CD4-positive, alpha-beta T cell treated with Interleukin-21 for 1 hour (primary cell): ENCODE data around the gene PSME1.
A peak's percentile ranks its signal among the peaks of the same experiment; 100 is the strongest.

Experiments used
- DNase-seq: peaks from one replicate; pipeline ENCODE4 v3.0.0-alpha.2; 2020

Gene PSME1

DNA sequence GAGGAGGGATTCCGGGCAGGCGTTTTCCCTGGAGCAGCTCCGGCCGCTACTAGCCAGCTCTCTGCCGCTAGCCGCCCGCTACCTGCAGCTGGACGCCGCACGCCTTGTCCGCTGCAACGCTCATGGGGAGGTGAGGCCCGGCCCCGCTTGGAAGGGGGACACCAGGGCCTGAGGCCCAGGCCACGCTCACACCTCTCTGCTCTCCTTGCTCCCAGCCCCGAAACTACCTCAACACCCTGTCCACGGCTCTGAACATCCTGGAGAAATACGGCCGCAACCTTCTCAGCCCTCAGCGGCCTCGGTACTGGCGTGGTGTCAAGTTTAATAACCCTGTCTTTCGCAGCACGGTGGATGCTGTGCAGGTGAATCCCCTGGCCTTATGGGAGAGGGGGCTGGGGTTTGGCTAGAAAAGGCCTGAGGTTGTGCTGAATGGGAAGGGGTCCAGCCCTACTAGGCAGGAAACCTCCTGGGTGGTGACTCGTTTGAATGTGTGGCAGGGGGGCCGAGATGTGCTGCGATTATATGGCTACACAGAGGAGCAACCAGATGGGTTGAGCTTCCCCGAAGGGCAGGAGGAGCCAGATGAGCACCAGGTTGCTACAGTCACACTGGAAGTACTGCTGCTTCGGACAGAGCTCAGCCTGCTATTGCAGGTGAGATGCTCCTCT, 11.9 kb downstream of the PSME1 start:
- DNase-seq, result no peak

DNA sequence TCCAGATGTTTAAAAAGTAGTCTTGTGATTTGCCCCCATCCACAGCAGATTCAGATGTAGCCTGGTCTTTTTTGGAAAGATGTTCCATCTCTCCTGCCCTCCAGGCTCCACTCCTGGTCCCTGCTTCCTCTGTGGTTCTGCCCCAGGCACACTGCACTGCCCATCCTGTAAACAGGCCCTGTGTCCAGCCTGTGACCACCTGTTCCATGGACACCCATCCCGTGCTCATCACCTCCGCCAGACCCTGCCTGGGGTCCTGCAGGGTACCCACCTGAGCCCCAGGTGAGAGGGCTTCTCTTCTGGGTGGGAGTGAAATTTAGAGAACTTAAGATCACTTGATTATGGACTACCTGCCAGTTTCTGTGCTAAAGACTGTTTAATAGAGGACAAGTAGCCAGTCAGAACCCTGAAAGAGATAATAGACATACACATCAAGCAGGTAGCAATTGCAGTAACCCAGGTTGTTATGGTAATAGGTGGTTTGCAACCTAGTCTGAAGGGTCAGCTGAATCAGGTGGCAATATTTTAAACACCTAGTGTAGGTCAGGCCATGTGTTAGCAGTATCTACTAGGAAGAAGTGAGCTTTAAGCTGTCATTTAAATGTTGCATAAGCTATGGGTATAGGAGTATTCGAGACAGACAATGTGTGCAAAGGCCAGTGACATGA, 13.4 kb downstream of the PSME1 start:
- no peak for DNase-seq

DNA sequence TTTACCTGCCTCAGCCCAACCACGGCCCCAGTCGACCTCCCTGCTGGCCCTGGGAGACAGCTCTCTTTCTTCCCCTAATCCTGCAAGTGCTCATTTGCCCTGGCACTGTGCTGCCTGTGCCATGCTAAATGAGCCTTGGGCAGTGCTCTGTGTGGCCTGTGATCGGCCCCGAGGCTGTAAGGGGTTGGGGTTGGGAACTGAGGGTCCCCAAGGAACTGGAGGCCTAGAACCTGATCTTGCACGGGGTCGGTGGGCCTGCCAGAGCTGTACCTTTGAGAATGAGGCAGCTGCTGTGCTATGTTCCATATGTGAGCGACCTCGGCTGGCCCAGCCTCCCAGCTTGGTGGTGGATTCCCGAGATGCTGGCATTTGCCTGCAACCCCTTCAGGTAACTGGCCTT, 14.1 kb downstream of the PSME1 start:
- no peak for DNase-seq

- no peak for DNase-seq
Observed at GRCh38 chr14:24150567-24150966, 14.6 kb downstream of the PSME1 start.

DNA sequence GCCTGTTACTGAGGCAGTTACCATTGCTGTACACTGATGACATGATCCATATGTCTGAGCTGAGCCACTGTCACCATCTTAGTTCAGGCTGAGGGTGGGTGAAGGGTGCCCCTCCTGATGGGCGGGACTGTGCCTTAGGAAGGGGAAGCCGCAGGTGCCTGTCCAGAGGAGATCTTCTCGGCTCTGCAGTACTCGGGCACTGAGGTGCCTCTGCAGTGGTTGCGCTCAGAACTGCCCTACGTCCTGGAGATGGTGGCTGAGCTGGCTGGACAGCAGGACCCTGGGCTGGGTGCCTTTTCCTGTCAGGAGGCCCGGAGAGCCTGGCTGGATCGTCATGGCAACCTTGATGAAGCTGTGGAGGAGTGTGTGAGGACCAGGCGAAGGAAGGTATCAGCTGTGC, 15.0 kb downstream of the PSME1 start:
- DNase-seq, result no peak

DNA sequence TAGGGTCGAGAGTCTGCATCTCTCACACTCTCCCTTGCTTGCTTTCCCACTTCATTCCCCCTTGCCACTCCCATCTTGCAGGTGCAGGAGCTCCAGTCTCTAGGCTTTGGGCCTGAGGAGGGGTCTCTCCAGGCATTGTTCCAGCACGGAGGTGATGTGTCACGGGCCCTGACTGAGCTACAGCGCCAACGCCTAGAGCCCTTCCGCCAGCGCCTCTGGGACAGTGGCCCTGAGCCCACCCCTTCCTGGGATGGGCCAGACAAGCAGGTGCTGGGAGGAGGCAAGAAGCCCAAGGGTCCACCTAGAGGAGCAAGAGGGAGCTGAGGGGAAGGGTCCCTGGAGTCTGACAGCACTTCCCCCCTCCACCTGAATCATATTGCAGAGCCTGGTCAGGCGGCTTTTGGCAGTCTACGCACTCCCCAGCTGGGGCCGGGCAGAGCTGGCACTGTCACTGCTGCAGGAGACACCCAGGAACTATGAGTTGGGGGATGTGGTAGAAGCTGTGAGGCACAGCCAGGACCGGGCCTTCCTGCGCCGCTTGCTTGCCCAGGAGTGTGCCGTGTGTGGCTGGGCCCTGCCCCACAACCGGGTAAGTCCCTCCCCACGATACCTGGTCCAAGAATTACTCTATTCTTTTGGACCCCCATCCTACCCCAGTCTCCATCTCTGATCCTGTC, 15.5 kb downstream of the PSME1 start:
- no peak for DNase-seq

GRCh38 chr14:24155100-24155499, 19.1 kb downstream of the PSME1 start:
- DNase-seq, result no peak

DNA sequence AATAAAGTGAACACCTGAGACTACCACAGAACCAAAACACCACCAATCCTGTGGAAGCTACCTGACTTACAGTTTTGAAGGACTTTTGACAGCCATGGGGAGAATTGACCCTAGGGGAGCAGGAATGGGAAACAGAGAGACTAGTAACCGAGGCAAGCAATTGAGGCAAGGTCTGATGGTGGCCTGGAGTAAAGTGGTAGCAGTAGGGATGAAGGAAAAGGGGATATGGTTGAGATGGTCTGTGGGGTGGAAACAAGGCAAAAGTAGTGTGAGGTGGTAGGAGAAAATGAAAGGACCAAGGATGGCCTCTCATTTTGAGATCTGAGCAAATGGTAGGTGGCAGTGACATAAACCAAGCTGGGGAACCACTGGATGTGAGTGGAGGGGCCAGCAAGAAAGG, 20.8 kb downstream of the PSME1 start:
- no peak for DNase-seq

DNA sequence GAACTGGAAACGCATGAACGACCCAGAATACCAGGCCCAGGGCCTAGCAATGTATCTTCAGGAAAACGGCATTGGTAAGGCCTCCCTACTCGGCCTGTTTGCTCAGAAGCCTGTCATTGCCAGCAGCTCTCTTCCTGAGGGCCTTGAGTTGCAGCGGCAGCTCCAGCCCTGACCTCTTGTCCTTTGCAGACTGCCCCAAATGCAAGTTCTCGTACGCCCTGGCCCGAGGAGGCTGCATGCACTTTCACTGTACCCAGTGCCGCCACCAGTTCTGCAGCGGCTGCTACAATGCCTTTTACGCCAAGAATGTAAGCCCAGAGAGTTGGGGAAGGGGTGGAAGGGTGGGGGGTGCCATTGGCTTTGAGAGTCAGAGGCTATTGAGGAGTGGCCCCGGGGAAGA, 21.3 kb downstream of the PSME1 start:
- no peak for DNase-seq

GRCh38 chr14:24159777-24160498, 23.9 kb downstream of the PSME1 start:
- no peak for DNase-seq

DNA sequence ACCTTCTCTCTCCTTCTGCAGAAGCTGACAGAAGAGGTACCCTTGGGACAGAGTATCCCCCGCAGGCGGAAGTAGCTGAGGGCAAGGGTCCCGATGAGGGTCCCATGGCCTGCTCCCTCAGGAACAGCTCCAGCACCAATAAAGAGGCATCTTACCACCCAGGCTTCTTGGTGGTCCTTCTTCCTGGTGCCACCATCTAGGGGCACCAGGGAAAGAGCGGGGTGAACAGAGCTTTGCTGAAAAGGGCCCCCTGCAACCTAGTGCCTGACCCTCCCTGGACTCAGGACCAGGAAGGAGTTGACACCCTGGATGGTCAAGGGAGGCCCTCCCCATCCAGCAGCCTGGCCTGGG, 24.5 kb downstream of the PSME1 start:
- no peak for DNase-seq

- peak; percentile 99 for DNase-seq
Observed at GRCh38 chr14:24160850-24161804, 25.1 kb downstream of the PSME1 start, which contains the start of gene IRF9. Gene IRF9 (plus strand): TSS chr14:24161265. CDS start chr14:24162145, 880 bp downstream.

DNA sequence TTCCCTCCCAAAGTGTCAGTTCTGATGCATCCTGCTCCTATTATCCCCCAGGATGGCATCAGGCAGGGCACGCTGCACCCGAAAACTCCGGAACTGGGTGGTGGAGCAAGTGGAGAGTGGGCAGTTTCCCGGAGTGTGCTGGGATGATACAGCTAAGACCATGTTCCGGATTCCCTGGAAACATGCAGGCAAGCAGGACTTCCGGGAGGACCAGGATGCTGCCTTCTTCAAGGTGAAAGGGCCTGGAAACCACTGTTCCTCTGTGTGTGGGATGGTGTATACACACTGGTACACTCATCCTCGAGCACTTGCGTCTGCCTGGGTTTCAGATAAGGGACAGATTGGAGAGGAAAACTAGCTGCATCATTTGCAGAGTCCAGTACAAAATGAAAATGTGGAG, 26.1 kb downstream of the PSME1 start:
- DNase-seq, result no peak

DNA sequence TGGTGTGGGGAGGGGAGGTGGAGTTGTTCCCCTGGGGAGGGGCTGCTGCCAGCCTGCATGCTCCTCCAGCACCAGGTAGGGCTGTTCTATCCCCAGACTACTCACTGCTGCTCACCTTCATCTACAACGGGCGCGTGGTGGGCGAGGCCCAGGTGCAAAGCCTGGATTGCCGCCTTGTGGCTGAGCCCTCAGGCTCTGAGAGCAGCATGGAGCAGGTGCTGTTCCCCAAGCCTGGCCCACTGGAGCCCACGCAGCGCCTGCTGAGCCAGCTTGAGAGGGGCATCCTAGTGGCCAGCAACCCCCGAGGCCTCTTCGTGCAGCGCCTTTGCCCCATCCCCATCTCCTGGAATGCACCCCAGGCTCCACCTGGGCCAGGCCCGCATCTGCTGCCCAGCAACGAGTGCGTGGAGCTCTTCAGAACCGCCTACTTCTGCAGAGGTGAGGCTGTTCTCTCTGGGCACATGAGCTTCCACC, 28.6 kb downstream of the PSME1 start:
- DNase-seq, result no peak

GRCh38 chr14:24165785-24166184, 29.8 kb downstream of the PSME1 start:
- no peak for DNase-seq

GRCh38 chr14:24167469-24168114, 31.6 kb downstream of the PSME1 start:
- no peak for DNase-seq

DNA sequence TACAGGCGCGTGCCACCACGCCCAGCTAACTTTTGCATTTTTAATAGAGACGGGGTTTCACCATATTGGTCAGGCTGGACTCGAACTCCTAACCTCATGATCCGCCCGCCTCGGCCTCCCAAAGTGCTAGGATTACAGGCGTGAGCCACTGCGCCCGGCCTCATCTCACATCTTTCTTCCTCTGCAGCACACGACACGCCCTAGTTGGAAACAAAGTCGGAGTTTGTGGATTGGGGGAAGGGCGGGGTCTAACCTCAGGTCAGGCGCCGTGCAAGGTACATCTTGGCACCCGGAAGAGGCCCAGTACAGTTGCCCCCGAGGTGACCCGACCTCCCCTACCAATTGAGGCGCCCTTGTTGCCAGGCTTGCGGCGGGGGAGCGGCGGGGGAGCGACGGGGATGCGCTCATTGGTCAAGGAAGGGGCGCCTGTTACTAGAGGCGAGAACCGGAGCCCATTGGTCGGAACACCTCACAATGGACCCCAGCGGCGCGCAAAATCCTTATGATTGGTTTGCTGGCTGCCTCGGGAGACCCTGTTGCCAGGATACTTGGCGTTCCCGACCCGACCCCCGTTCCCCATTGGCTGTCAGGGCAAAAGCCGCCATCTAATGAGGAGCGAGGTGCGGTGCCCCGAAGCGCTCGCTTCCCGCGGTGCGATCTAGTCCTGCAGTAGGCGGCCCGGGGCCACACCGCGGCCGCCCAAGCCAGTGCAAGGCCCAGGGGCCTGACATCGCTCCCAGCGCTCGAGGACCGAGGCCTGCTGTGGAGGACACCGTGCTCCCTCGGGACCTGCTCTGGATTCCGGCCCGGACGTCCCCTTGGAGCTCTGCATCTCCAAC, 35.6 kb downstream of the PSME1 start, which contains the start of gene REC8:
REC8 (plus strand) TSS at position 659 of the 839 bp plus-strand sequence. CDS start 473 bp downstream, outside the sequence.
- DNase-seq, result peak; percentile 74

DNA sequence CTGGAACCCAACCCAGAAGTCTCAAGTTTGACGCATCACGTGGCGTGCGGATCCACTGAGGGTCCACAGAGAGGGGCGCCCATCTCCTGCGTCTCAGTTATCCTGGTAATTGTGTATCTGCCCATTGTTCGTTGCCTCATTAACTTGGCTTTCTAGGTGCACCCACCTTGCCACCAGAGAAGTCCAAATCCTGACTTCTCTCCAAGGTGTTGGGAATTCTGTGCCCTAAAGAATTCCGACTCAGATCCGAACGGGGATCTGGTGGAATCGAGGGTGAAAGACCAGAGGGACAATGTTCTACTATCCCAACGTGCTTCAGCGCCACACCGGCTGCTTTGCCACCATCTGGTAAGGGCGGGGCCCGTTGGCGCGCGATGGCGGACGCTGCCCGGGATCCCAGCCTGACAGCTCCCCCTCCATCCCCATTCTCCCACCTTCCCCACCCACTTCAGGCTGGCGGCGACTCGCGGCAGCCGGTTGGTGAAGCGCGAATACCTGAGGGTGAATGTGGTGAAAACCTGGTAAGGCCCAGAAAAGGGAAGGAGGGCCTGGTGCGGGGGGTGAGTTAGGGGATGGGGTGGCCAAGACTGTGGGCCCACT, 36.4 kb downstream of the PSME1 start:
- no peak for DNase-seq

GRCh38 chr14:24172871-24173281, 36.9 kb downstream of the PSME1 start:
- no peak for DNase-seq

GRCh38 chr14:24176599-24176998, 40.6 kb downstream of the PSME1 start:
- no peak for DNase-seq
